ENCODE measurements around the gene NCOA1.
"Not testable (repeated sequence)": the region's sequence is repeated elsewhere in the genome, so short reads cannot be mapped to it uniquely, and the experiment has no call there.

NCOA1 gene

GRCh38 chr2:24581971-24582370 is 90.9 kb downstream of the NCOA1 start:
- ATAC-seq; H3K4me3 Mint-ChIP-seq; H3K9me3 Mint-ChIP-seq; DNase-seq (ENCODE audit: low spot score in 2 of 2): not testable (repeated sequence)
- peak overlapping the region; percentile 94 for H3K27ac Mint-ChIP-seq
- peaks cover 22% of the 10 kb centered on the region for H3K36me3 Mint-ChIP-seq
- H3K4me1 Mint-ChIP-seq = peaks cover 71% of the 10 kb centered on the region

DNA sequence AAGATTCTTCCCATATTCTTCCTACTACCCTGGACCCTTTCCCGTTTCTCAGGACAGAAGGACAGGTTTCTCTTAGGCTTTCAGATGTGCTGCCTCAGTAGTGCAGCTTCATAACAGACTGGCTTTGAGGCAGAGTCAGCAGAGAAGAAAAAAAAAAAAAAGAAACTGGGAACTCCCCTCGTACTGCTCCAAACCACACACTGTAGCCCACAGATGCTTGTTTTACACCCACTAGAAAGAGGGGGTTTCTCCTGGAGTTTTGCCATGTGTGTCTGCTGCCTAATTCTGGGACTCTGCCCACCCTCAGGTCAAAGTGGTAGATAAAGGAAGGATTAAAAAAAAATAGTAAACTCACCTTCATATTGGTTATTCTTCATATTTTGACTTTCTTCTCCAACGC is 95.9 kb downstream of the NCOA1 start:
- H3K4me1 Mint-ChIP-seq = peaks cover 59% of the 10 kb centered on the region
- H3K4me3 Mint-ChIP-seq = peak overlapping the region; percentile 68
- H3K36me3 Mint-ChIP-seq = peaks cover 27% of the 10 kb centered on the region
- ATAC-seq = peak; percentile 97
- H3K27ac Mint-ChIP-seq = peak overlapping the region; percentile 90
- no peaks in the 10 kb centered on the region for H3K9me3 Mint-ChIP-seq
- peak in 1 of 2 donors; percentile 69 for DNase-seq (ENCODE audit: low spot score in 2 of 2)

DNA sequence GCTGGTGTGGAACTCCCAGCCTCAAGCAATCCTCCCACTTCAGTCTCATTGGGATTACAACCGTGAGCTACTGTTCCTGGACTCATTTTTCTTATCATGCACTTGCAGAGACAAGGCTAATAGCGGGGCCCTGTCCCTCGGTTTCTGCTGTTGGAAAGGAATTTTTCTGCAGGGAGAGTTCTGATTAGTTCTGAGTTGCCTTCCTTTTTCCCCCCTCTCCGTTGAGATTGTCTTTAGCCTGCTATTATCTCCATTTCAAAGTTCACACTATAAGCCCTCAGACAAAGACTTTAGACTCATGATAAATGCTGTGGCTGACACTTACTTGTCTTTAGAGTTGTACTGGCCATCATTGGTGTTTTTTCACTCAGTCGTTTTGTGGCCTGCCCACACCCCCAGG is 97.2 kb downstream of the NCOA1 start:
- Mint-ChIP-seq H3K4me1 (peaks cover 49% of the 10 kb centered on the region), H3K27ac (peak overlapping the region; percentile 82)

DNA sequence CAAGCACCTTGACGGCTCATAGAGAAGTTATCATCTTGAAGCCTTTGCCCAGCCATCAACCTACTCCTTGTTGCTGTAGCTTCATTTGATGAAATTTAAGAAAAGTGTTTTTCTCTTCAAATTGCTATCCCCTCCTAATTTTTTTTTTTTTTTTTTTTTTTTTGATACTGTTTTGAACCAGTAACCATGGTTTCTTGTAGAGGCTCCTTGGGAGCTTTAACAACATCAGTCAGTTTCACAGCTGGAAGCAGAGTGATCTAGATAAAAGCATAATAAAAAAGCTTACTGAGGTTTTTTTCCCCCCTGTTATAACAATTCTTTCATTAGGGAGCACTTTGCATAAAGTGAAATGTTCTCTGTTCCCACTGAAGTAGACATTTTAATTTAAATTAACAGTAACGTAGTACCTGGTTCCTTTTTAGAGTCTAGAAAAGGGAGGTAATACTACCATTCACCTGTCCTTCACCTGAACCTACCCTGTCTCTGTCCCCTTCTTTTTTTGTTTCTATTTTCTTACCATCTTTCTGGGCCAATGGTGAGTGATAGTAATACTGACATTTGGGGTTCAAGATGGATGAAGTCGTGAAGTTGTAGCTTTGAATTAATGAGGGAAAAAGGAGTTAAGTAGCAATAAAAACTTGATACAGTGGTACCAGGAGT is 101.5 kb downstream of the NCOA1 start:
- no peak overlapping the region for H3K27ac Mint-ChIP-seq
- peaks cover 12% of the 10 kb centered on the region for H3K36me3 Mint-ChIP-seq
- no peak for DNase-seq (ENCODE audit: low spot score in 2 of 2)
- H3K4me1 Mint-ChIP-seq = peaks cover 28% of the 10 kb centered on the region
- no peaks in the 10 kb centered on the region for H3K9me3 Mint-ChIP-seq
- H3K4me3 Mint-ChIP-seq = no peak overlapping the region
- no peak for ATAC-seq

More for the DNA sequence above, 97.2 kb downstream of the NCOA1 start:
- ATAC-seq (peak; percentile 35), DNase-seq (ENCODE audit: low spot score in 2 of 2) (no peak)
- Mint-ChIP-seq H3K36me3 (peaks cover 23% of the 10 kb centered on the region), H3K4me3 (peak overlapping the region; percentile 68), H3K9me3 (no peaks in the 10 kb centered on the region)

GRCh38 chr2:24594283-24594682 is 103.2 kb downstream of the NCOA1 start:
- no peak overlapping the region for H3K27ac Mint-ChIP-seq
- no peaks in the 10 kb centered on the region for H3K9me3 Mint-ChIP-seq
- ATAC-seq (no peak), DNase-seq (ENCODE audit: low spot score in 2 of 2) (no peak)
- peaks cover 13% of the 10 kb centered on the region for H3K4me1 Mint-ChIP-seq
- peaks cover 6% of the 10 kb centered on the region for H3K36me3 Mint-ChIP-seq
- no peak overlapping the region for H3K4me3 Mint-ChIP-seq

DNA sequence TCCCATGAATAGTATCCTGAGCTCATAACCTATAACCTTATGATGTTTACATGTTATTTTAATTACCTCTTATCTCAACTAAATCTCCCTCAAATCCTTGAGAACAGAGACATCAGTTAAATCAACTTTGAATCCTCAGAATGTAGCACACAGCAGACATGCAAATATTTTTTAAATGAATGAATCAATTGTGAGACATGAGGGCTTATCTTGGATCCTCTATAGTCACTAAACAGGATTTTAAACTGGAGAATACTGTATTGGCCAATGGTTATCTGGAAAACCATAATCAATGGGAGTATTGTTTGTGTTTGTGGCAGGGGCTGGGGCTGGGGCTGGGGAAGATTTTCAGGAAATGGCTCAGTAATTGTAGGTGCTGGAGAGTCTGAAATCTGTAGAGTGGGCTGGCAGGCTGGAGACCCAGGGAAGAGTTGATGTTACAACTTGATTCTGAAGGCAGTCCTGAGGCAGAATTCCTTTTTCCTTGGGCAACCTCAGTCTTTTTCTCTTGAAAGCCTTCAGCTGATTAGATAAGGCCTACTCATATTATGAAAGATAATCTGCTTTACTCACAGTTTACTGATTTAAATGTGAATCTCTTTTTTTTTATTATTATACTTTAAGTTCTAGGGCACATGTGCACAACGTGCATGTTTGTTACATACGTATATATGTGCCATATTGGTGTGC is 106.3 kb downstream of the NCOA1 start:
- no peaks in the 10 kb centered on the region for H3K9me3 Mint-ChIP-seq
- no peaks in the 10 kb centered on the region for H3K36me3 Mint-ChIP-seq

GRCh38 chr2:24600140-24600539 is 109.1 kb downstream of the NCOA1 start:
- not testable (repeated sequence) for ATAC-seq; DNase-seq (ENCODE audit: low spot score in 2 of 2); H3K27ac Mint-ChIP-seq; H3K36me3 Mint-ChIP-seq; H3K4me3 Mint-ChIP-seq; H3K9me3 Mint-ChIP-seq
- peaks cover 12% of the 10 kb centered on the region for H3K4me1 Mint-ChIP-seq

More for the DNA sequence above, 106.3 kb downstream of the NCOA1 start:
- DNase-seq (ENCODE audit: low spot score in 2 of 2) = no peak
- no peak overlapping the region for H3K27ac Mint-ChIP-seq
- H3K4me1 Mint-ChIP-seq = no peaks in the 10 kb centered on the region
- H3K4me3 Mint-ChIP-seq = no peak overlapping the region
- ATAC-seq = no peak

- peaks cover 5% of the 10 kb centered on the region for H3K9me3 Mint-ChIP-seq
- no peak overlapping the region for H3K4me3 Mint-ChIP-seq
- peaks cover 5% of the 10 kb centered on the region for H3K36me3 Mint-ChIP-seq
- DNase-seq (ENCODE audit: low spot score in 2 of 2) (no peak), ATAC-seq (no peak)
- no peak overlapping the region for H3K27ac Mint-ChIP-seq
- H3K4me1 Mint-ChIP-seq = peaks cover 33% of the 10 kb centered on the region
These were observed 120.6 kb downstream of the NCOA1 start for GRCh38 chr2:24611631-24612030.

- peak; percentile 6 to 64 for DNase-seq (ENCODE audit: low spot score in 2 of 2)
- Mint-ChIP-seq H3K36me3 (no peaks in the 10 kb centered on the region), H3K9me3 (no peaks in the 10 kb centered on the region), H3K4me3 (no peak overlapping the region), H3K4me1 (peaks cover 36% of the 10 kb centered on the region), H3K27ac (peak overlapping the region; percentile 83)
- peak; percentile 94 for ATAC-seq
These were observed 122.2 kb downstream of the NCOA1 start for GRCh38 chr2:24613154-24613814.

- Mint-ChIP-seq H3K27ac (no peak overlapping the region), H3K9me3 (no peaks in the 10 kb centered on the region), H3K4me3 (no peak overlapping the region), H3K36me3 (no peaks in the 10 kb centered on the region), H3K4me1 (peaks cover 29% of the 10 kb centered on the region)
- ATAC-seq (no peak), DNase-seq (ENCODE audit: low spot score in 2 of 2) (no peak)
These were observed 125.6 kb downstream of the NCOA1 start for GRCh38 chr2:24616616-24617015.

DNA sequence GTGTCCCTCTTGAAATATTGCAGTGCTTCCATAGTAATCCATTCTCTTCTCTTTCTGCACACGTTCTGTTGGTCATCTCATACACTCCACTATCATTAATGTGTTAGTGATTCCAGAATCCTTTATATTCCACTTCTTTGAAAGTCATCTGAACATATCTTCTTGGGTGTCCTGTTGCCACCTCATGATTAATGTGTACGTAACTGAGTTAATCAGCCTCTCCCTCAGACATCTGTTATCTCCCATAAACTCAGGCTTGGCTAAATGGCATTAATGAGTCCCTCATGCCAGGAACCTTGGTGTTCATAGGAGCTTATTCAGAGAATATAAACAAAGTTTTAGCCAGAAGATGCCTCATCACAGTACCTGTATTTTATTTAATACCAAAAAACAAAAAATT is 126.4 kb downstream of the NCOA1 start:
- H3K9me3 Mint-ChIP-seq = no peaks in the 10 kb centered on the region
- ATAC-seq (no peak), DNase-seq (ENCODE audit: low spot score in 2 of 2) (no peak)
- peaks cover 32% of the 10 kb centered on the region for H3K4me1 Mint-ChIP-seq
- H3K36me3 Mint-ChIP-seq = no peaks in the 10 kb centered on the region
- no peak overlapping the region for H3K4me3 Mint-ChIP-seq
- no peak overlapping the region for H3K27ac Mint-ChIP-seq

- Mint-ChIP-seq H3K36me3 (no peaks in the 10 kb centered on the region), H3K9me3 (no peaks in the 10 kb centered on the region), H3K27ac (no peak overlapping the region), H3K4me3 (no peak overlapping the region), H3K4me1 (peaks cover 32% of the 10 kb centered on the region)
- ATAC-seq (no peak), DNase-seq (ENCODE audit: low spot score in 2 of 2) (no peak)
These were observed 127.1 kb downstream of the NCOA1 start for GRCh38 chr2:24618144-24618543.

- DNase-seq (ENCODE audit: low spot score in 2 of 2) = no peak
- Mint-ChIP-seq H3K36me3 (no peaks in the 10 kb centered on the region), H3K27ac (no peak overlapping the region), H3K4me1 (peaks cover 32% of the 10 kb centered on the region), H3K4me3 (no peak overlapping the region), H3K9me3 (no peaks in the 10 kb centered on the region)
- no peak for ATAC-seq
These were observed 127.6 kb downstream of the NCOA1 start for GRCh38 chr2:24618680-24619079.

GRCh38 chr2:24620936-24621335 is 129.9 kb downstream of the NCOA1 start:
- Mint-ChIP-seq H3K9me3 (no peaks in the 10 kb centered on the region), H3K36me3 (no peaks in the 10 kb centered on the region), H3K4me1 (peaks cover 31% of the 10 kb centered on the region), H3K4me3 (no peak overlapping the region), H3K27ac (no peak overlapping the region)
- ATAC-seq (no peak), DNase-seq (ENCODE audit: low spot score in 2 of 2) (no peak)

GRCh38 chr2:24621779-24622538 is 130.9 kb downstream of the NCOA1 start:
- H3K4me3 Mint-ChIP-seq = no peak overlapping the region
- H3K36me3 Mint-ChIP-seq = no peaks in the 10 kb centered on the region
- peaks cover 37% of the 10 kb centered on the region for H3K4me1 Mint-ChIP-seq
- no peaks in the 10 kb centered on the region for H3K9me3 Mint-ChIP-seq
- ATAC-seq (no peak), DNase-seq (ENCODE audit: low spot score in 2 of 2) (no peak)
- no peak overlapping the region for H3K27ac Mint-ChIP-seq

Measured in stimulated activated effector memory CD8-positive, alpha-beta T cell treated with anti-CD3 and anti-CD28 coated beads, Interleukin-12 subunit alpha, Interleukin-12 subunit beta, amount 100 ng/mL, for 72 hours (primary cell).